Uterus (tissue), 2 donors: ENCODE measurements around the gene INSC.

Experiments
- CTCF ChIP-seq, 4 experiments: fragments of 200-600 bp in 2 of 4; fragments of 450-650 bp in 2 of 4; sonication (generic) in 2 of 4; IDR thresholded peaks; one replicate each; pipeline ENCODE4 v1.5.1; 2016 to 2019; ENCODE audit warnings: antibody characterized with exemption in 4 of 4, mild to moderate bottlenecking in 2 of 4, moderate library complexity in 1 of 4
- POLR2A ChIP-seq, 2 donors: fragments of 450-650 bp; IDR thresholded peaks; one replicate each; pipeline ENCODE4 v1.6.1; 2016; ENCODE audit warnings: antibody characterized with exemption in 2 of 2, mild to moderate bottlenecking in 1 of 2, moderate library complexity in 1 of 2

- TF ChIP-seq CTCF (IDR thresholded peaks at IDR 0.05) (no peak), POLR2A (IDR thresholded peaks at IDR 0.05) (no peak)
Observed at GRCh38 chr11:15286465-15286864, 171.7 kb downstream of the INSC start.
